ENCODE data around the gene RNF133.

RNF133 gene

DNA sequence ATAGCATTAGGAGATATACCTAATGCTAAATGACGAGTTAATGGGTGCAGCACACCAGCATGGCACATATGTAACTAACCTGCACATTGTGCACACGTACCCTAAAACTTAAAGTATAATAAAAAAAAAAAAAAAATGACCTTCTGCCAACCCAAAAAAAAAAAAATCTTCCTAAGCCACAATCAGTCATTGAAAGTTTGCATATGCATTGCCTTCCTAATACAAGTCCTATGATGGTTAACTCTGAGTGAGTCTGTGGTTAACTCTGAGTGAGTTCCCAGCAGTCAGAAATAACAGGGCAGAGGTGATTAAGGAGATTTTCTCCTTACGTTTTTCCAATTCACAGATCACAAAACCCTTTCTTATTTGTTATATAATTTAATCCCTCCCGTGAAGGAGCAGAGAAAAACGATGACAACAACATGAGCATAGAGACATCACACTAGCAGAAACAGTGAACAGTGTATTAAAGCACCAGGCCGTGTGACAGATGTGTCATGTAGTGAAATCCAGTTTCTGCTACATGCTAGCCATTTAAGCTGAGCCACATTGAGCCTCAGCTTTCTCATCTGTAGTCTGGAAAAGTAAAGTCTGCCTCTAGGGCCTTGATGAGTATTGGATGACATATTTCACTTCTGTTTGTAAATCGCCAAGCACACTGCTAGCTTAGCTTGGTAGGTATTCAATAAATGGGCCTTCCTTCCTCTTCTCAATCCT, 11.2 kb upstream of the RNF133 start:
- no peak overlapping the region for H3K4me3 ChIP-seq
- no peak overlapping the region for H3K27ac ChIP-seq
- TF ChIP-seq, protein P1, sequence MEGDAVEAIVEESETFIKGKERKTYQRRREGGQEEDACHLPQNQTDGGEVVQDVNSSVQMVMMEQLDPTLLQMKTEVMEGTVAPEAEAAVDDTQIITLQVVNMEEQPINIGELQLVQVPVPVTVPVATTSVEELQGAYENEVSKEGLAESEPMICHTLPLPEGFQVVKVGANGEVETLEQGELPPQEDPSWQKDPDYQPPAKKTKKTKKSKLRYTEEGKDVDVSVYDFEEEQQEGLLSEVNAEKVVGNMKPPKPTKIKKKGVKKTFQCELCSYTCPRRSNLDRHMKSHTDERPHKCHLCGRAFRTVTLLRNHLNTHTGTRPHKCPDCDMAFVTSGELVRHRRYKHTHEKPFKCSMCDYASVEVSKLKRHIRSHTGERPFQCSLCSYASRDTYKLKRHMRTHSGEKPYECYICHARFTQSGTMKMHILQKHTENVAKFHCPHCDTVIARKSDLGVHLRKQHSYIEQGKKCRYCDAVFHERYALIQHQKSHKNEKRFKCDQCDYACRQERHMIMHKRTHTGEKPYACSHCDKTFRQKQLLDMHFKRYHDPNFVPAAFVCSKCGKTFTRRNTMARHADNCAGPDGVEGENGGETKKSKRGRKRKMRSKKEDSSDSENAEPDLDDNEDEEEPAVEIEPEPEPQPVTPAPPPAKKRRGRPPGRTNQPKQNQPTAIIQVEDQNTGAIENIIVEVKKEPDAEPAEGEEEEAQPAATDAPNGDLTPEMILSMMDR (IDR thresholded peaks at IDR 0.05), result no peak
- no peak for DNase-seq (ENCODE audit: low spot score)

DNA sequence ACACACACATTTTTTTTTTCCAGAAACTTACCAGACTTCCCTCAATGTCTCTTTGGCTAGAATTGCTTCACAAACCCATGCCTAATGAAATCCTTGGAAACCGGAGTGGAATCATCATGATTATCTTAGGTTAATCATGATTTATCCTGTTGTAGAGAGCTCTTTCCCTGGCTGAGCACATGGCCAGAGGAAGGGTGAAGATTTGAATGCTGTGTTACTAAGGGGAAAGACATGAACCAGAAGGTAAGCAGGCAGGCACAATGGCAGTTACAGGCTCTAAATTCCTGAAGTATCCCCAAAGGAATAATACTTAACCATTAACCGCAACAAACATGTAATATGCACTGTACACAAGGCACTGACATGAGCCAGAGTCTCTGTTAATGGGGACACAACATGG, 7.9 kb upstream of the RNF133 start:
- no peak overlapping the region for H3K27ac ChIP-seq
- TF ChIP-seq, protein P1 (IDR thresholded peaks at IDR 0.05), result no peak
- no peak overlapping the region for H3K4me3 ChIP-seq
- no peak for DNase-seq (ENCODE audit: low spot score)

DNA sequence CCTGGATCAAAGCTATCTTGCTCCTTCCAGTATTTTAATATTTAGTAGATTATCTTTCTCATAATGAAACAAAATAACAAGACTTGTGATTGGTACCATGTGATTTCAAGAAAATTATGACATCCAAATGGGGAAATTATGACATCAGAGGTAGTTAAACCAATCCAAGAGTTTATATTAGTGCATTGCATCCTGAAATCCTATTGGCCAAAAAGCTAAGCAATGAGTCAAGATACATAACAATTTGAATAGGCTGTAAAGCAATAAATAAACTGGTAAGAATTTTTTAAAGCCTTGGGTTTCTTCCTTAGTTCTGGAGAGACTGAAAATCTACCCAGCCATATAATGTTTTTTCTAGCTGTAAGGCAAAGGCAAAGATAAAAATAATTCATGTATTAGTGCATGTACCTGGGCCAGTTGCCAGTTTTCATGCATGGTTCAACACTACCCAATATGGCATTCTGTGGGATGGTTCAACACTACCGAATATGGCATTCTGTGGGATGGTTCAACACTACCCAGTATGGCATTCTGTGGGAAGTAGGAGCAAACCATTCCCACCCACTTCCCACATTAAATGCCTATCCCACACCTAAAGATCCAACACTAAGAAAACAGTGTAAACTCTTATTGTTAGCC, 4.1 kb upstream of the RNF133 start, which contains the start of gene RNF148:
Gene RNF148, minus strand, starts transcription at position 51 of the 639 bp plus-strand sequence. CDS start 172 bp downstream, outside the sequence.
- TF ChIP-seq, protein P1 (IDR thresholded peaks at IDR 0.05), result no peak
- DNase-seq (ENCODE audit: low spot score), result no peak
- no peak within 1 kb of the TSS for H3K27ac ChIP-seq
- no peak within 1 kb of the TSS for H3K4me3 ChIP-seq

DNA sequence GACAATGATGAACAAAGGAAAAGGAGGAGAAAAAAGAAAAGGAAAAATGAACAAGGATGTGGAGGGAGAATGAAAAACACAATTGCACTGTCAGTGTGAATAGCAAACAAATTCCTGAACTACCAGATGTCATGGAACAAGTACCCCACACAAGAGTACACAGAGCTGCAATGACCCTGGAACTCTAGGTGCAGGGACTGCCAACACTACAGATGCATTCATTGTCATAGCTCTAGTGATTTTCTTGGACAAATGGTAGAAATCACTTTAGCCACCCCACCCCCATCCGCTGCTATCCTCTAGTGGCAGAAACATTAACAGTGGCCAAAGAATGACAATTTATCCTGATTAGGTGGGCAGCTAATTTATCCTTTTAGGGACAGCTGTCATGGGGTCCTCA, 3.1 kb downstream of the RNF133 start:
- DNase-seq (ENCODE audit: low spot score), result no peak
- Histone ChIP-seq H3K27ac (no peak overlapping the region), H3K4me3 (no peak overlapping the region)
- TF ChIP-seq, protein P1 (IDR thresholded peaks at IDR 0.05), result no peak

DNA sequence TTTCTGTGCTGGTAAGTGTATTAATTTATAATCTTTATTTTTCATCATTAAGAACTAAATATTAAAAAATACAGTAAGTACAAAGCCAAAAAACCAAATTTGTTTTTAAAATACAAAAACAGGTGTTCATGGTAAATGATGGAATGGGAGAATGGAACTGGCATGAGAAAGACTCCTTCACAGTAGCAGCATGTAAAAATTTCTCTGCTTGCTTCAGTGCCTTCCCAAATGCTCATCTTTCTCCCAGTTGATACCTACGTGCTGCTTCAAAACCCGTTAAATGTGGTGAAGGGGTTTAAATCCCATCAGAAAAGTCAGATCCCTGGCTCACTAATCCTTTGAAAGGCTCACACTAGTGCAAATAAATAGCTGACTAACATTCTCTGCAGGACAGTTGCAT, 4.2 kb downstream of the RNF133 start:
- Histone ChIP-seq H3K4me3 (no peak overlapping the region), H3K27ac (no peak overlapping the region)
- DNase-seq (ENCODE audit: low spot score), result no peak
- TF ChIP-seq, protein P1 (IDR thresholded peaks at IDR 0.05), result no peak

DNA sequence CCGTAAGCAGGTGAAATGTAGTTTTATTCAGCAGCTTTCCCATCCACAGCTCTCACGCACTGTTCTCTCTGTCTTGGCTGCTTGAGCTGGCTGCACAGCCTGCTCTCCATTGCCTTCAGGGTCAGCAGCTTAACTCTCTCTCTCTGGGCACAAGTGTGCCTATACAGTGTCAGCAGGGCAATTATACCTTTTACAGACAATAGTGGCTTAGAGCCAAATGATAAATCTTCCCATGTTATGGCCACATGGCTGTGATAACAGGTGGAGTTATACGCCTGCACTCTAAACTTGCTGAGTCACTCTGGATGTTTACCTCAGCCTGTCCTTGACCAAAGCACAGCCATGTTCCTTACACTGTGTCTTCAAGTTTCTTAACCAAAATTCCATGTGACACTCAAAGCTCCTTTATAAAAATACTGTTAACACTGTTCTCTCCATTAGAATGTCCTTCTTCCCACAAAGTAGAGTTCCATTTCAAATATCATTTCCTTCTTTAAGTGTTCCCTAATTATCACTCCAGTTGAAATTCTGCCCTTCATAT, 6.1 kb downstream of the RNF133 start:
- TF ChIP-seq, protein P1 (IDR thresholded peaks at IDR 0.05), result no peak
- no peak overlapping the region for H3K4me3 ChIP-seq
- H3K27ac ChIP-seq, result no peak overlapping the region
- DNase-seq (ENCODE audit: low spot score), result no peak

Data from coronary artery (tissue), 2 donors.